ENCODE data around the gene KLK12.

The KLK12 gene

GRCh38 chr19:51030631-51031030 lies 4.2 kb downstream of the KLK12 start:
- no peak overlapping the region for H3K4me3 ChIP-seq (ENCODE audit: low read depth, low read length)
- TF ChIP-seq, protein P1, sequence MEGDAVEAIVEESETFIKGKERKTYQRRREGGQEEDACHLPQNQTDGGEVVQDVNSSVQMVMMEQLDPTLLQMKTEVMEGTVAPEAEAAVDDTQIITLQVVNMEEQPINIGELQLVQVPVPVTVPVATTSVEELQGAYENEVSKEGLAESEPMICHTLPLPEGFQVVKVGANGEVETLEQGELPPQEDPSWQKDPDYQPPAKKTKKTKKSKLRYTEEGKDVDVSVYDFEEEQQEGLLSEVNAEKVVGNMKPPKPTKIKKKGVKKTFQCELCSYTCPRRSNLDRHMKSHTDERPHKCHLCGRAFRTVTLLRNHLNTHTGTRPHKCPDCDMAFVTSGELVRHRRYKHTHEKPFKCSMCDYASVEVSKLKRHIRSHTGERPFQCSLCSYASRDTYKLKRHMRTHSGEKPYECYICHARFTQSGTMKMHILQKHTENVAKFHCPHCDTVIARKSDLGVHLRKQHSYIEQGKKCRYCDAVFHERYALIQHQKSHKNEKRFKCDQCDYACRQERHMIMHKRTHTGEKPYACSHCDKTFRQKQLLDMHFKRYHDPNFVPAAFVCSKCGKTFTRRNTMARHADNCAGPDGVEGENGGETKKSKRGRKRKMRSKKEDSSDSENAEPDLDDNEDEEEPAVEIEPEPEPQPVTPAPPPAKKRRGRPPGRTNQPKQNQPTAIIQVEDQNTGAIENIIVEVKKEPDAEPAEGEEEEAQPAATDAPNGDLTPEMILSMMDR (IDR thresholded peaks at IDR 0.05; ENCODE audit: low read depth, low read length), result no peak

- H3K4me3 ChIP-seq (ENCODE audit: low read depth, low read length), result no peak overlapping the region
- TF ChIP-seq, protein P1 (IDR thresholded peaks at IDR 0.05; ENCODE audit: low read depth, low read length), result no peak
These were observed 5.1 kb downstream of the KLK12 start for GRCh38 chr19:51029718-51030117.

DNA sequence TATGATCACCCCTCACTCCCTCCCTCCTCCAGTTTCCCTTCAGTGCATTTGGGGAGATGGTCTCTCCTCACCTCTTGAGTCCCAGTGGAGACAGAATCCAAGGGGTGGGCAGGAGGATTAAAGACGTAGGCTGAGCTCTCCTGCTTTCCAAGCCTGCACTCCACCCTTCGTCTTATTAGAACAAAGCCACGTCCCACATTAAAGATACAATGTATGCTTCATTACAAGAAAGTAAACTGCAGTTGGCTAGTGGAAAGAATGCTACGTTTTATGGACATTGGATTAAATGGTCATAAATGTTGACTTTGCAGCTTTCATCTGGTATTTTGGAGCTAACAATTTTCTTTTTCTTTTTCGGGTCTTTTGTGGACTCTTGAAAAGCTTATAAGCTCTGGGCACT lies 6.9 kb downstream of the KLK12 start:
- TF ChIP-seq, protein P1 (IDR thresholded peaks at IDR 0.05; ENCODE audit: low read depth, low read length), result no peak
- no peak overlapping the region for H3K4me3 ChIP-seq (ENCODE audit: low read depth, low read length)

- TF ChIP-seq, protein P1 (IDR thresholded peaks at IDR 0.05; ENCODE audit: low read depth, low read length), result no peak
- H3K4me3 ChIP-seq (ENCODE audit: low read depth, low read length), result no peak overlapping the region
These were observed 7.5 kb downstream of the KLK12 start for GRCh38 chr19:51027126-51027806.

DNA sequence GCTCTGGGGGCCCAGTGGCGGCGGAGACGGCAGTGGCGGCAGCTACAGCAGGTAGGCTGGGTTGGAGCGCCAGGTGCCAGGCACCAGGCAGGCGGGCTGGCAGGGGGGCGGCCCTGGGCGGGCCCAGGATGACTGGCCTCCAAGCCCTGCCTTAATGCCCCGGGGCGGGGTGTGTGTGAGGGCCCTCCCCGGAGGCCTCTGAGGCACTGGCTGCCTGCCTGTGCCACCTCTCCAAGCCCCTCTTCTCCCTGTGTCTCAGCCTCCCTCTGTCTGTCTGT lies 8.3 kb downstream of the KLK12 start, which contains the start of gene KLK11:
Gene KLK11, minus strand, starts transcription at position 63 of the 278 bp plus-strand sequence. CDS start 985 bp downstream, outside the sequence.
- TF ChIP-seq, protein P1 (IDR thresholded peaks at IDR 0.05; ENCODE audit: low read depth, low read length), result no peak

GRCh38 chr19:51025809-51026553 lies 8.8 kb downstream of the KLK12 start:
- TF ChIP-seq, protein P1 (IDR thresholded peaks at IDR 0.05; ENCODE audit: low read depth, low read length), result no peak
- H3K4me3 ChIP-seq (ENCODE audit: low read depth, low read length), result no peak overlapping the region

More for the DNA sequence above, 8.3 kb downstream of the KLK12 start, which contains the start of gene KLK11:
- no peak within 1 kb of the TSS for H3K4me3 ChIP-seq (ENCODE audit: low read depth, low read length)

DNA sequence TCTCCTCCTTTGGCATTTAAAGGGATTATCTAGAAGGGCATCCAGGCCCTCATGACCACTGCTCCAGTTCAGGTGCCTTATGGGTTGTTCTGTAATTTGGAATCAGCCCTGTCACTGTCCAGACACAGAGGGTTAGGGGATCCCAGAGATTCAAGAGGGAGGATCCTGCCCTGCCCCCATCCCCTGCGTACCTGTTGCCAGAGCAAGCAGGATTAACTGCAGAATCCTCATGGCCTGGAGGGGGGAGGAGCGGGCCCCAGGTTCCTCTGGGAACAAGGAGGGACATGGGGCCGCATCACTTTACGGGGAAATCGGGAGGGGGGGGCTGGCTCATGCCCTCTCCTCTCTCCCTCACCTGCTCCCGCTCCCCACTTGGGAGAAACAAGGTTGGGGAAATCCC lies 9.4 kb downstream of the KLK12 start:
- TF ChIP-seq, protein P1 (IDR thresholded peaks at IDR 0.05; ENCODE audit: low read depth, low read length), result no peak
- H3K4me3 ChIP-seq (ENCODE audit: low read depth, low read length), result no peak overlapping the region
